CD4-positive, alpha-beta T cell treated with Interferon alpha-2 for 1 hour (primary cell): ENCODE results near the gene DLST.
A peak's percentile ranks its signal among the peaks of the same experiment; 100 is the strongest.
"Not testable (repeated sequence)": the region's sequence is repeated elsewhere in the genome, so short reads cannot be mapped to it uniquely, and the experiment has no call there.

ENCODE experiments used
- DNase-seq, 2 donors: peaks; one replicate each; pipeline ENCODE4 v3.0.0-alpha.2; 2020 to 2022

Gene DLST

DNA sequence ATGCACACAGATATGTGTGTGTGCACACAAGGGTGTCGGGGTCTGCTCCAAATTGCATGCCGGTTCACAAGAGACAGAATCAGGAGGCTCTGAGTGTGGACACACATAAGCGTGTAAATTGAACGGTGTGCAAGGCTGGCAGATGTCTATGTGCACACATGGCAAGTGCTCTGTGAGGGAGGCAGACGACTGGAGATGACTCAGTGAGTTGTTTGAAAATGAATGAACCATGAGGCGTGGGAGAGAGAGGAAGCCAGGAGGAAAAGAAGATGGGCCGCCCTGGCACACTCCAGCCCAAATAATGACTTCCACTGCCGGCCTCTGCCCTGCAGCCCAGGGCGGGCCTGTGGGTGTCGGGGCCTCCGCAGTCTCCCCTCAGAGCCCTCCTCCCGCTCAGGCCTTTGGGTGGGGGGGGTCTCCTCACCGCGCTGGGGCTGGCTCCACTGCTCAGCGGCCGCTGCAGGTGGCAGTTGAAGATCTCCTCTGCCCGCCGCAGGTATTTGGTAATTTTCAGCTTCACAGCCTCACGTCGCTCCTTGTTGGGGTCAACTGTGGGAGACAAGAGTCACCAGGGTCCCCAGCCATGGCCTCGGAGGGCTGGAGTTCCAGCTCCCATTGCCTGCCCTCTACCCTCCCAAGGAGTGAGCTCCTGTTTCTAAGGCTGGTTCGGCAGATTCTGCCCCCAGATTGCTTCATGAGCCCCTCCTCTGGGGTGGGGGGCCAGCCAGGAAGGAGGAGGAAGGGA, 37.9 kb downstream of the DLST start:
- DNase-seq, result no peak

DNA sequence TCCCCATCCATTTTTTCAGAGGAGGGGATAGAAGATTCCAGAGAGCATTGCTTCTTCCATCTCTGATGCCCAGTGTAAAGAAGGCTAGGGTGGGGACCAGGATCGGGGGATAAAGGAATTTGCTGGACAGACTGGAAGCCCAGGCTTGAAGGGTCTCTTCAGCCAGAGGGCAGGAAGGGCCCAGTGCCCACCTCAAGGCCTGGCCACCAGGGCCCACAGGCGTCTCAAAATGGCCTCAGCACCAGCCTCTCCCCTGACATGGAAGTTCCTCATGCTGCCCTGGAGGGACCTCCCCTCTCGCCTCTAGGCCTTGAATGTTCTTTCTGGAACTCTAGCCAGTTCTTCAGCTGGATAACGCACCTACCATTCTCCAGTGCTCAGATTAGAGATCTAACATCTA, 38.6 kb downstream of the DLST start:
- DNase-seq, result no peak

DNA sequence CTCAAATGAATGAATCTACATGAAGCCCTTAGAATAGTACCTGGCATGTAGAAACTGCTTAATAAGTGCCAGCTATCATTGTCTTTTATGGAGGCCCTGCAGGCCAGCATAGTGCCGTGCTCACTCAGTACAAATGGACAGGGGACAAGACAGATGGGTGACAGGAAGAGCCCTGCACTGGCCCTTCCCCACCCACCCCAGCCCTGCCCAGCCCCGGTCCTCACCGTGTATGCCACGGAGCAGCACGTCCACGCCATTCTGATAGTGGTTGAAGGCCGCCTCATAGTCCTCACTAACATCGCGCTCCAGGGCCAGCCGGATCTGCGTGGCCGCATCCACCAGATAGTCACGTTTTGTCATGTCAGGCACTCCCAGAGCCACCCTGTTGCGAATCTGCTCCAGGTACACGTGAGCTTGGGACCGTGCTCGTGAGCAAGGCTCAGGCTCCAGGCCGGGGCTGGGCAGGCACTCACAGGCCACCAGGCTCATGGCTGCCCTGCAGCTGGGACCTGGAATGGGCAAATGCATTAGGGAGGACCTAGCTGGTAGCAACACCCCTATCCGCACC, 39.4 kb downstream of the DLST start:
- DNase-seq, result no peak

DNA sequence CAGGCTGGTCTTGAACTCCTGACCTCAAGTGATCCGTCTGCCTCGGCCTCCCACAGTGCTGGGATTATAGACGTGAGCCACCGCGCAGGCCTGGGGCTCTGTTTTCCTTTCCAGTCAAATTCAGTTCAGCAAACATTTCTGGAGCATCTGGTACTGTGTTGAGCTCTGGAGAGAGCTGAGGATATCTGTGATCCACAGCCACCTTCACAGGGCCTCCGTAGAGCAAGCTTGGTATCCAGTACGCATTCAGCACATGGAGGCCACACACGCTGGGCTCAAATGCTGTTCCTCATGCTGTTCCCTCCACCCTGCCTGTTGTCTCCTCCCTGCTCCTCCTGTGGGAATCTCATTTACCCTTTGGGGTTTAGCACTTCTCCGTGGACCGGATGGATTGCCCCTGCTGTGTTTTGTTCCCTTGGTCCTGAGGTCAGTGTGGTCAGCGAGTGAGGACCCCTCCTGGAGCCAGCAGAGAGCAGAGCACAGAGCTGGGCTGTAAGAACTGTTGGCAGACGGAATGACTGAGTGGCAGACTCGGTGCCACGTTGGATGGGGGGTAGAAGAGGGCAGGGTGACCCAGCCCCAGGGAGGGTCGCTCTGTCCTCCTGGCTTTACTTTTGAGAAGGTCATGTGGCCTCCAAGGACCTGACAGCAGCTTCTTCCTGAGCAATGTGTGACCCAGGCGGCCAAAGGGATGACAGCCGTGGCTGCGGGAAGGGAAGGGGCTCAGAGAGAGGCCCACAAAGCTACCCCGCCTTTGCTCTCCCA, 40.5 kb downstream of the DLST start:
- no peak for DNase-seq

DNA sequence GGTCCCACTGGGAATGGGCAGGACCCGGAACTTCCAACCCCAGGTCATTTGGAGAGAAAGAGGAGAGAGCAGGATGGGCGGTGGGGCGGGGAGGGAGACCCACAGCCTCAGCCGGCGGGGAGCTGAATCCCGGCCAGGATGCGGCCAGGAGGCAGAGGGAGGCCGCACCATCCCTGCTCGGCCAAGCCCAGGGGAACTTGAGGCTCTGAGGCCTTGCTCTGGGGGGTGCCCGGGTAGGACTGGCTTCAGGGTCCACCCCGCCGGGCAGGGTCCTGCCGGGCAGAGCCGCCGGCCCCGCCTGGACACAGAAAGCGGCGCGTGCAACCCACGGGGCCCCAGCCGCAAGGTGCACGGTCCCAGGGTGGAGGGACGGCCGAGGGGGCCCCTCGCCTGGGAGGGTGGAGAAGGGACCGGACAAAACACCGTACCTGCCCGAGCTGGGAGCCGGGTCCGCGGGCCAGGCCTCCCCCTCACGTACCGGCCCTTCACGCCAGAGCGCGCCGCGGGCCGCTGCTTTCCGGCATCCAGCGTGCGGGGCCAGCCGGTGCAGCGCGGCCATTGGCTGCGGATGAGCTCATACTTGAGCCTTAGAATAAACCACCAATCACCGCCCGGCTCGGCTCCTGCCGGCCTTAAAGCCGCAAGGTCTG, 41.2 kb downstream of the DLST start, which contains the start of gene RPS6KL1:
RPS6KL1 (minus strand) TSS at position 509 of the 650 bp plus-strand sequence. CDS start 1,719 bp downstream, outside the sequence.
- peak; percentile 70 to 76 for DNase-seq

DNA sequence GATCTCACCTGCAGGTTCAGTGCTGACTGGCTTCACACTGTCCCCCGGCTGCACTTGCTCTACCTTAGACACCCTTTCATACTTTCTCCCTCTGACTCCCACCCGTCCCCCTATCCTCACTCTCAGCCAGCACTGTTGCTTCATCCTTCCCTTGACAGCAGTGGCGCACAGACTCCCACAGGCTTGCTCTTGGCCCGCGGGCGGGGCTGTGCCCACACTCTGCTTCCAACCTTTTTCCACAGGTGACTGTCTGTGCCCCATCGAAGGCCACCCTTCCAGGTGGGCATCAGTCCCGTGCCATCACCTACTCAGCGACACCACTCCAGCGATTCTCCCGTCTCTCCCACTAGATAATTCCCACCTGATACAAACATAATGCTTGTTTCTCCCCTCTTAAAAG, 42.3 kb downstream of the DLST start:
- DNase-seq, result no peak

DNA sequence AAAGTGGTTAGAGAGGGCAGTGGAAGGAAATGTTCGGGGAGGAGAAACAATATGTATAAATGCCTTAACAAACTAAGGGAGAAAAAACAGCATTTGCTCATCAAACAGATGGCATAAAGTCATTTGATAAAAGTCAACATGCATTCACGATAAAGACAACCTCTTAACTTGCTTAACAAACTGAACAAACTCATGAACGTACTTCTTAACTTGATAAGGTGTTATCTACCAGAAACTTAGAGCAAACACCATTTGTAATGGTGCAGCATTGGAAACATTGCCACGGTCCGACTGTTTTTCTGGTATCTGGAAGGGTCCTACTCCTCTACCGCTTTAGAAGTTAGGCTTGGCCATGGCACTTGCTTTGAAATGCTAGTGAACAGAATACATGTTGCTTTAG, 45.5 kb downstream of the DLST start:
- DNase-seq, result no peak

DNA sequence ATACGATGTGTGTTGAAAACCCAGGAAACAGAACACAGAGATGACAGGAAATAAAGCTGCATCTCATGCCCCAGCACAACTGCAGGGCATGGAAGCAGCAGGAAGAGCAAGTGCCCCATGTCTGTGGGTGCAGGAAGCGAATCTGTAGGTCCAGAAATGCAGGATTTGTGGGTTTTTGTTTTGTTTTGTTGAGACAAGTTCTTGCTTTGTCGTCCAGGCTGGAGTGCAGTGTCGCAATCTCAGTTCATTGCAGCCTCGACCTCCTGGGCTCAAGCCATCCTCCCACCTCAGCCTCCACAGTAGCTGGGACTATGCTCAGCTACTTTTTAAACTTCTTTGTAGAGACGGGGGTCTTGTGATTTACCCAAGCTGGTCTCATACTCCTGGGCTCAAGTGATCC, 47.5 kb downstream of the DLST start:
- no peak for DNase-seq

DNA sequence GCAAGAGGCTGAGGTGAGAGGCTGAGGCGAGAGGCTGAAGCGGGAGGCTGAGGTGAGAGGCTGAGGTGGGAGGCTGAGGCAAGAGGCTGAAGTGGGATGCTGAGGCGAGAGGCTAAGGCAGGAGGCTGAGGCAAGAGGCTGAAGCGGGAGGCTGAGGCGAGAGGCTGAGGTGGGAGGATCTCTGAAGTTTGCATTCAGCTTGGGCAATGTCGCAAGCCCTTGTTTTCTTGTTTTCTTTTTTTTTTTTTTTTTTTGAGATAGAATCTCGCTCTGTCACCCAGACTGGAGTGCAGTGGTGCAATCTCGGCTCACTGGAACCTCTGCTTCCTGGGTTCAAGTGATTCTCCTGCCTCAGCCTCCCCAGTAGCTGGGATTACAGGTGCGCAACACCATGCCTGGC, 50.0 kb downstream of the DLST start:
- not testable (repeated sequence) for DNase-seq

DNA sequence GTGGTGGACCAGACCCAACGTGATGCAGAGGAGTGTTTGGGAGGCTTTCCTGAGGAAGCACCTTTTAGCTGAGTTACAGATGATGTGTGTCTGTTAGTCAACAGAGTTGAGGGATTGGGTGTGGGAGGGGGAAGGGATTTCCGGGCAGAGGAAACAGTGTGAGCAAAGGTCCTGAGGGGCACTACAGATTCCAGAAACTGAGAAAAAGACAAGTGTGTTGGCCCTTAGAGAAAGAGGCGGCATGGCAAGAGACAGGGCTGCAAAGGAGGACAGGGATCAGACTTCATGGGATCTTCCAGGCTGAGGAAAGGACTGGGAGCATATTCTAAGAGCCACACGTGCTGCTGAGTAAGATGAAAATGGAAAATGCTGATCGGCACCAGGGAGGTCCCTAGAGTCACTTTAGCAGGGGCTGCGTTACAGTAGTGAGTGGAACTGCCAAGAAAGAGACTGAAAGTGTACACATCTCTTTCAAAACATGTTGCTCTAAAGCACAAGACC, 50.7 kb downstream of the DLST start:
- DNase-seq, result no peak

DNA sequence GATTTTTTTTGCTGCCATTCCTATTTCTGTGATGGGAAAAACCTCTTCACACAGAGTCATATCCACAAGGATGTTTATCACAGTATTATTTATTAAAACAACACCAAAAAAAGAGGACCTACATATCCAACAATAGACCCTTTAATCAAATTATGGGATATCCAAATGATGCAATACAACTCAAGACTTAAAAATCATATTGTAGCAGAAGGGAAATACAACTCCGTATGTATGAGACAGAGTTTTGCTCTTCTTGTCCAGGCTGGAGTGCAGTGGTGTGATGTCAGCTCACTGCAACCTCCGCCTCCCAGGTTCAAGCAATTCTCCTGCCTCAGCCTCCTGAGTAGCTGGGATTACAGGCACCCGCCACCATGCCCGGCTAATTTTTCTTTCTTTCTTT, 51.2 kb downstream of the DLST start:
- DNase-seq, result not testable (repeated sequence)

DNA sequence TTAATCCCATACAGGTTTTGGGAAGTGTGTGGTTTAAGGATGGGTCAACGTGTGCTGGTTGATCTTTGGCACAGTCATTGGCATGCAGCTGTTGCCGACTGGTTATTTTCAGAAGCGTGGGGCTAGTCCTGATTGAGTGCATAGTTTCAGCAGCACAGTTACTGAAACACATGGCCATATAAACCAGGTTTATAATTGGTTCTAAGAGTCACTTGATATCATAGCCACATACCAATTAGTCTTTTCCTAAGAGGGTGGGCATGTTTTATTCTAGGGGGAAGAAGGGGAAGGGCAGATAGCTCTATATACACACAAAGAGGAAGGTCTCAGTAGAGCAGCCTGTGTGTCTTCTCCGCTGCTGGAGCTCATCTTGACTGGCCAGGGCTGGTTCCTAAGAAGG, 52.3 kb downstream of the DLST start:
- DNase-seq, result no peak

DNA sequence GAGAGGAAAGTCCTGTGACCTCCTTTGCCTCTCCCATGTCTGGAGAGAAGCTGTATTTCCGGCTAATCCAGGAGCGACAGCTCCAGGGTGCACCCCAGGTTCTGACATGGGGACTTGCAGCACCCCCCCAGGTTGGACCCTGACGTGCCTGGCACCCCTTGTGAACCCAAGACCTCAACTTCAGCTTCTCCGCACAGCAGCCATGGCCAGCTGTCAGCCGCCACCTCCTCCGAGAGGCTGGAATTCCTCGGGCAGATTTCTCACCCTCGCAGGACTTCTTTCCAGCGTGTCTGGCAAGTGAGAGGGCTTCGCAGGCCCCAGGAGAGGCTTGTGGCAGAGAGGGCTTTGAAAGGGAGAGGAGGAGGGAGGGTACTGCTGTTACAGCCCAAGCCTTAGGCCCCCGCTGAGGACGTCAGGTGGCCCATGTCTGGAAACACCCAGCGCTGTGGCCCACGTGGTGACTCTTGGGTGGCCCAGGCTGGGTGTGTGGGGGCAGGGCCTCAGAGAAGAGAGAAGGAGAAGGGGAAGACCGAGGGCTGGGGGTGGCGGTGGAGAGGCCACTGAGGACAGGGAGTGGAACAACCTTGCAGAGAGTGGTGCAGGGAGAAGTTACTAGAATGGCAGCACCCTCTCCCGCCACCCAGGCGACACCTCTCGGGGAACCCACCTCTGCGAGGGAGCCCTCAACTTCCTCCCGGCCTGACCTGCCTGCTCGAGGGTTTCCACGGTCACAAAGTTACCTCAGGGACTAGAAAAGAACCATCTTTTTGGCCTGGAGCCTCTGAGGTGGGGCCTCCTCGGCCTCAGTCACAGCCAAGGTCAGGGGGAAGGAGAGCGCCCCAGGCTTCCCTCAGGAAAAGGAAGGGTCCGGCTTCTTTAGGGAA, 53.0 kb downstream of the DLST start:
- DNase-seq, result no peak

DNA sequence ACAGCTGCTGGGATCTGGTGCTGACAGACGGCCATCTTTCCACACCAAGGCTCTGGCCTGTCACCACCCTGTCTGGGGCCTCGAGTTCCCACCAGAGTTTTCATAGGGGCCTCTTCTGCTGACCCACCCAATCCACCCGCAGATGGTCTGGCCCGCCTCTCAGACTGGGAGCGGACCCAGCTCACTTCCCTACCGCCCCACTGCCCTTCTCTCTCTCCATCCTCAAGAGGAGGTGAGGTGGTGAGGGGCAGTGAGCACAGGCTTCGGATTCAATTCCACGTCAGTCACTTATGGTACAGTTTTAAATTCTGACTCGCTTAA, 53.6 kb downstream of the DLST start:
- DNase-seq, result no peak

DNA sequence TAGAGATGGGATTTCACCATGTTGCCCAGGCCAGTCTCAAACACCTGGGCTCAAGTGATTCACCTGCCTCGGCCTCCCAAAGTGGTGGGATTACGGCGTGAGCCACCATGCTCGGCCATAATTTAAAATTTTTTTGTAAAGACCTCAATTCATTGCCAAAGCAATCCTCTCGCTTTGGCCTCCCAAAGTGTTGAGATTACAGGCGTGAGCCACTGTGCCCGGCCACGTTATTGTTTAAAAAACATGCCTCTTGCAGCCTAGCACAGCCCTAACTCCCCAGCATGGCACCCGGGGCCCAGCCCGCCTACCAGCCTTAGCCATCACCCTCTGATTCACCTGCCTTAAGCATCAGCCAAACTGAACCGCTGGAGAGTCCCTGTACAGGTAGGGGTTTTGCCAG, 54.4 kb downstream of the DLST start:
- DNase-seq, result no peak

DNA sequence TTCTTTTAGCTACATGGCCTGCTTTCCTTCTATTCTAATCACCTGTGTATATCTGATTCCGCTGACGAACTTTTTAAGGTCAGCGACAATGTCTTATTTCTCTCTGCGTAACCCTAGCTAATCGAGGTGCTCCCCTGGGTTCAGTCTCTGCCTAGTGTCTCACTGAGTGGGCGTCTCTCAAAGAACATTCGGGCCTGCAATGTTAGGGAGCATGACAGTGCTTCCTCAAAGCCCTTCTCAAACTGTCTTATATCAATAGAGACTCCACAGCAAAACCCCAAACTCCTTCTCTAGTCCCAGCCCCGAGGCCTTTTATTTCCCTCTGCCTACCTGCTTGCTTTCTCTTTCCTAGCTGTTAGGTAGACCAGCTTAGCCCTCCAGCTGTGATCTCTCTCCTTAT, 55.0 kb downstream of the DLST start:
- no peak for DNase-seq

DNA sequence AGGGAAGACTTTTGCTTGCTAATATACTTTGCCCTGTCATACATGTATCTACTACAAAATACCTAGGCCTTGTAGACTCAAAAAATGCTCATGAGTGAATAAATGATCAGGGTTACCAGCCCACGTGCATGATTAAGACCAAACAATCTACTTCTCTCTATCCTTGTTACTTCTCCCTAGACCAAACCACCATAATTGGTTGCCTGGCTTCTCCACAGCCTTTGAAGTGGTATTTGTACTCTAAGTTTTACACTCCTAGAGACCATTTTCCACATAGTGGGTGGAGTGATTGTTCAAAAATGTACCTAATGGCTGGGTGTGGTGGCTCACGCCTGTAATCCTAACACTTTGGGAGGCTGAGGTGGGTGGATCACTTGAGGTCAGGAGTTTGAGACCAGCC, 55.5 kb downstream of the DLST start:
- DNase-seq, result no peak

DNA sequence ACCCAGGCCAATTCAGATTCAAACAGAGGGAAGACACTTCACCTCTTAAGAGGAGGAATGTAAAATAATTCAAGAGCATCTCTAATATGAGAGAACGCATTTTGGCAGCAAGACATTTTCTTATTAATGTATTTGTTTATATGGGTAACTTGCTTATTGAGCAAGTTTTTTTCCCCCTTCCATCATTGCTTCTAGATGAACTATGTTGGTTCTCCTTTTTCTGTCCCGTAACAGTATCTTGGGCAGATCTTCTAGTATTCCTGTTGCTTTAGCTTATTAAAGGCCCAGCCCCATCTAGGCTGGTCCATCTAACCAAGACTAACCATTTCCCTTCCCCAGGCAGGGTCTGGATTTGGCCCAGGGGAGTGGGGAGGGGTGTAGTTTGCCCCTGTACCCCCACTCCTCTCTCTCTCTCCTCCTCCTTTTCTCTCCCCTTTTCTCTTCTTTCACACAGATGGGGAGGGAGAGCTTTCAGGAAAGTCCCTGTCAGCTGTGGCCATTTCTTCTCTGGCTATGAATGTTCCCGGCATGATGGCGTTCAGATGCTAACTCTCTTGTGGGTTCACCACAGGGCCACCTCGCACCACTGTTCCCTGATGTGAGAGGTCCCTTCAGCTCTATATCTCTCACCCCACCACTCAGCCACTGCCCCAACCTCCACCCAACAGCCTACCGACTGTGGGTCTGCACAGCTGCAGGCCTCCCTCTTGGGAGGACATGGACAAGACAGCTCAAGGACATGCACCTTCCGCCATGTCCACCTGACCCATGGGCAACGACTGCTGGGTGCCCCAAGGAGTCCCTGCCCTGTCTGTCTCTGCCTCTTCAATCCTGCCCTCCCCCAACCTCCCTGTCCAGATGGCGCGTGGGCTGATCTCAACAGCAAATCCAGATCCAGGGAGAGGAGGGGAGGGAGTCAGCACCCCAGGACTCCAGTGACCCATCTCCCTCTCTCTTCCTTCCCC, 57.1 kb downstream of the DLST start:
- no peak for DNase-seq

DNA sequence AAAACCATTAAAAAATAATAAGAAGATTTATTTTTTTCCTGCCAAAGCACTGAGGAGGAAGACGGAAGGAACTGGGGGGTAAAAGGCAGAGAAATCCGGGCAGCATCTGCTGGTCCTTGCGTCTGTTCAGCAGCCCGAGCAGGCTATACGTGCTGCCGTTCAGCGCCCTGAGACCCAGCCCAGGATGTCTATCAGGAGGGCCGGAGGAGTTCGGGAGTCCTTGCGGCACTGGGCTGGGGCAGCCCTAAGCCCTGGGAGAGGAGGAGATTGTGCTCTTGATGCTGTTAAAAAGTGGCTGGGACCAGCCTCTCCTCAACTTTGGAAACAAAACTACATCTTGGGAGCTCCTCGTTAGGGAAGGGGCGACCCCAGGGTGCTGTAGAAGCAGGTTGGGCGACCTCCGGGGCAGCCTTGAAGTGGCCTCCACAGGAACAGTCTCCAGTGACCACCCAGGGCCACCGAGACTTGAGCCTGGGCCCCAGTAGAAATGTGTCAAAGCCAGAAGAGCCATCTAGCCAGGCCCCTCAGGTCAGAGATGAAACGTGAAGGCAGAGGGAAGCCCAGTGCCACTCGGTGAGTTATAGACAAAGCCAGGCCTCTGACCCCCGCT, 59.3 kb downstream of the DLST start:
- no peak for DNase-seq

DNA sequence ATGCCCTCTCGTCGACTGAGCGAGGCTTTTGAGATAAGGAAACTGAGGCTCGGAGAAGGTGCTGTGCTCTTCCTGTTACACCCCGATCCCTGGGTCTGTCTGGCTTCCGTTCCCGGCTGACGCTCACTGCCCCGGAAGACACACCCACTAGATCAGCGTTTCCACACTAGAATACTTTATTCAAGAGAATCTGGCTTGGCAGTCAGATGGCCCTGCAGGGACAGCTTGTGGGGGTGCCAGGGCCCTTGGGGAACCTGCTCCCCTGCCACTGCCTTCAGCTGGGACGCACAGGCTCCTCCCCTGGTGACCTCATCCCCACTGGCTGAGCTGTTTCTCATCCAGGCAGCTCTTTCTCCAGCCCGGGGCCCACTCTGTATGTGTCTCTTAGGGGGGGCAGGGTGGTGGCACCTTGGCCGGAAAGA, 60.0 kb downstream of the DLST start:
- DNase-seq, result peak; percentile 59 to 70

DNA sequence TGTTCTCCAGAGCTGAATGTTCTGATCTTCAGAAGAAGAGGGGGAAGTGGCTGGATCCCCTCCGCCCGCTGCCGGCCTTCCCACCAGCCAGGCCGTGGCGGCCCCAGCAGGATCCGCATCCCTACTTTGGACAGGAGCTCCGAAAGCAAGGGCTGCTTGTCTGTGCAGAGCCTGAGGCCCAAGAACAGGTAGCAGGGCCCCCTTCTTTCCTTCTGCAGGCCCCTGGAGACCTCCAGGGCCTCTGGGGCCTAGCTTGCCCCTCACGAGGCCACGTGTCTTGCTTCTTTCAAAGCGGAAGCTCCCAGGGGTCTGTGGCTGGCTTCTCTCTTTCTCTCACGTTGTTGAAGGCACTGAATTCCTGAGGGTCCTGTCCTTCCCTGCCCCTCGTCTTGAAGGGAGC, 60.5 kb downstream of the DLST start:
- no peak for DNase-seq
